Transverse colon (tissue), 4 donors: Measurements from ENCODE around the gene MTG2. TPM values are rescaled to one million over a fixed set of nuclear protein-coding genes. Genes with fewer than 3 reads are reported as not detected.
A peak's percentile ranks its signal among the peaks of the same experiment; 100 is the strongest.

Source experiments
- DNase-seq: peaks from one replicate; pipeline ENCODE4 v3.0.0-alpha.2; 2019
- H3K27ac ChIP-seq, 4 donors: fragments of 200-600 bp; sonication (generic); 2 replicates each; pipeline ENCODE4 v1.5.1; 2016 to 2018; ENCODE audit warnings: inconsistent platforms in 4 of 4
- H3K27me3 ChIP-seq: fragments of 200-600 bp; sonication (generic); 2 replicates; pipeline ENCODE4 v1.5.1; 2017; ENCODE audit warnings: inconsistent platforms
- H3K36me3 ChIP-seq, 4 donors: fragments of 200-600 bp; sonication (generic); 2 replicates each; pipeline ENCODE4 v1.5.1; 2017 to 2019; ENCODE audit warnings: inconsistent platforms in 4 of 4
- H3K4me1 ChIP-seq, 4 donors: fragments of 200-600 bp; sonication (generic); 2 replicates each; pipeline ENCODE4 v1.5.1; 2017 to 2020; ENCODE audit warnings: inconsistent platforms in 4 of 4
- H3K4me3 ChIP-seq, 4 donors: fragments of 200-600 bp; sonication (generic); 1 replicate in 1 of 4; 2 replicates in 3 of 4; pipeline versions ENCODE4 v1.5.1 to v1.6.1; 2017 to 2019; ENCODE audit warnings: inconsistent platforms in 4 of 4
- H3K9me3 ChIP-seq, 2 donors: fragments of 200-600 bp; sonication (generic); 2 replicates each; pipeline ENCODE4 v1.5.1; 2017 to 2019; ENCODE audit warnings: inconsistent platforms in 2 of 2
- EP300 ChIP-seq: sonication (generic); formaldehyde crosslinking; IDR thresholded peaks from one replicate; pipeline ENCODE4 v1.6.1; 2017; ENCODE audit warnings: antibody characterized with exemption, low read depth
- POLR2A ChIP-seq: fragments of 450-650 bp; IDR thresholded peaks from one replicate; pipeline ENCODE4 v1.6.1; 2016; ENCODE audit warnings: antibody characterized with exemption, mild to moderate bottlenecking, moderate library complexity
- POLR2AphosphoS5 ChIP-seq, 3 donors: sonication (generic); formaldehyde crosslinking; IDR thresholded peaks; one replicate each; pipeline ENCODE4 v1.6.1; 2016; ENCODE audit warnings: antibody characterized with exemption in 3 of 3
- WGBS, 2 donors: methylation state at CpG; one replicate each; pipeline ENCODE4 v1.1.5; 2018; ENCODE audit warnings: low coverage in 1 of 2; 5-methylcytosine and 5-hydroxymethylcytosine counted together
- in situ Hi-C, 4 donors: fragments of 200-750 bp; cut with MboI; loops; one replicate each; pipeline versions ENCODE4 v1.15.0 to v1.15.1; 2017; ENCODE audit warnings: low sequenced_read_pairs in 3 of 4, low pct_ligation_motif_present in 1 of 4, low pct_unique_long_range_greater_than_20kb in 1 of 4
- intact Hi-C: fragments of 100-400 bp; cut with DNase I; formaldehyde crosslinking; loops from one replicate; pipeline ENCODE4 v1.15.1; 2023; ENCODE audit warnings: low total_unique reads
- total RNA-seq, 4 donors: library from RNA; depleted of rRNA; stranded (reverse); fragments of >200 nt; gene quantifications; one replicate each; pipeline ENCODE4 v1.1.0, GENCODE V29; 2016
- TF ChIP-seq, protein P1 (sequence below), 5 experiments: fragments of 200-600 bp in 3 of 5; fragments of 450-650 bp in 2 of 5; sonication (generic) in 3 of 5; IDR thresholded peaks; 1 replicate in 2 of 5; 2 replicates in 3 of 5; pipeline ENCODE4 v1.5.1; 2016 to 2017; ENCODE audit warnings: antibody characterized with exemption in 5 of 5, inconsistent platforms in 3 of 5, mild to moderate bottlenecking in 2 of 5, moderate library complexity in 1 of 5

MTG2 gene
- total RNA-seq, 4 donors from 2014 or later = 9.8 to 58.0 (median 23.1) TPM

DNA sequence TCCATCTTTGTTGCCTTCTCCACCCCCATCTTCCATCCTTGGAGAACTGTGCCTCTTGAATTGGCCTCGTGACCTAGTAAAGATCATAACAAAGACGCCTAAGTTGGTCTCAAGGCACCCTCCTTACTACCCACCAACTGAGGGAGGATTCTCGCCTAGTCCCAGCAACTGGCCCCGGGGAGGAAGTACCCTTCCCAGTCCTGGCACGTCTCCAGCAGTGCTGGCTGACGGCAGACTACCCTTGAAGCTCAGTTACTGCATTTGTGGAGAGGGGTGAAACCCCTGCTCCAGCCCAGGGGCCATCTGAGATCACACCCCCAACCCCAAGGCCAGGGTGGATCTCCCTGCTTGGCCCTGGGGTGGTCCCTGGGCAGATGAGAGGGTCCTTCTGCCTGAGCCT is 53.4 kb downstream of the MTG2 start:
- no peak overlapping the region for H3K4me3 ChIP-seq
- WGBS, 2 donors = 60 to 65% methylated on average over 1 to 6 of the region's 6 CpGs
- H3K36me3 ChIP-seq = no peaks in the 10 kb centered on the region
- DNase-seq = no peak
- in situ Hi-C loops (no loop called here), intact Hi-C loops (loop anchor here (10.0 kb wide), 1 partner anchor 51 kb away; the partner anchor contains the start of gene MTG2)
- no peak overlapping the region for H3K27ac ChIP-seq
- H3K4me1 ChIP-seq = peaks cover 14 to 29% (median 25%) of the 10 kb centered on the region in 4 donors
- no peaks in the 10 kb centered on the region for H3K9me3 ChIP-seq
- H3K27me3 ChIP-seq = no peaks in the 10 kb centered on the region
- TF ChIP-seq POLR2AphosphoS5 (IDR thresholded peaks at IDR 0.05) = no peak
- no peak for TF ChIP-seq EP300
- TF ChIP-seq, protein P1, sequence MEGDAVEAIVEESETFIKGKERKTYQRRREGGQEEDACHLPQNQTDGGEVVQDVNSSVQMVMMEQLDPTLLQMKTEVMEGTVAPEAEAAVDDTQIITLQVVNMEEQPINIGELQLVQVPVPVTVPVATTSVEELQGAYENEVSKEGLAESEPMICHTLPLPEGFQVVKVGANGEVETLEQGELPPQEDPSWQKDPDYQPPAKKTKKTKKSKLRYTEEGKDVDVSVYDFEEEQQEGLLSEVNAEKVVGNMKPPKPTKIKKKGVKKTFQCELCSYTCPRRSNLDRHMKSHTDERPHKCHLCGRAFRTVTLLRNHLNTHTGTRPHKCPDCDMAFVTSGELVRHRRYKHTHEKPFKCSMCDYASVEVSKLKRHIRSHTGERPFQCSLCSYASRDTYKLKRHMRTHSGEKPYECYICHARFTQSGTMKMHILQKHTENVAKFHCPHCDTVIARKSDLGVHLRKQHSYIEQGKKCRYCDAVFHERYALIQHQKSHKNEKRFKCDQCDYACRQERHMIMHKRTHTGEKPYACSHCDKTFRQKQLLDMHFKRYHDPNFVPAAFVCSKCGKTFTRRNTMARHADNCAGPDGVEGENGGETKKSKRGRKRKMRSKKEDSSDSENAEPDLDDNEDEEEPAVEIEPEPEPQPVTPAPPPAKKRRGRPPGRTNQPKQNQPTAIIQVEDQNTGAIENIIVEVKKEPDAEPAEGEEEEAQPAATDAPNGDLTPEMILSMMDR (IDR thresholded peaks at IDR 0.05) = no peak
- no peak for TF ChIP-seq POLR2A

DNA sequence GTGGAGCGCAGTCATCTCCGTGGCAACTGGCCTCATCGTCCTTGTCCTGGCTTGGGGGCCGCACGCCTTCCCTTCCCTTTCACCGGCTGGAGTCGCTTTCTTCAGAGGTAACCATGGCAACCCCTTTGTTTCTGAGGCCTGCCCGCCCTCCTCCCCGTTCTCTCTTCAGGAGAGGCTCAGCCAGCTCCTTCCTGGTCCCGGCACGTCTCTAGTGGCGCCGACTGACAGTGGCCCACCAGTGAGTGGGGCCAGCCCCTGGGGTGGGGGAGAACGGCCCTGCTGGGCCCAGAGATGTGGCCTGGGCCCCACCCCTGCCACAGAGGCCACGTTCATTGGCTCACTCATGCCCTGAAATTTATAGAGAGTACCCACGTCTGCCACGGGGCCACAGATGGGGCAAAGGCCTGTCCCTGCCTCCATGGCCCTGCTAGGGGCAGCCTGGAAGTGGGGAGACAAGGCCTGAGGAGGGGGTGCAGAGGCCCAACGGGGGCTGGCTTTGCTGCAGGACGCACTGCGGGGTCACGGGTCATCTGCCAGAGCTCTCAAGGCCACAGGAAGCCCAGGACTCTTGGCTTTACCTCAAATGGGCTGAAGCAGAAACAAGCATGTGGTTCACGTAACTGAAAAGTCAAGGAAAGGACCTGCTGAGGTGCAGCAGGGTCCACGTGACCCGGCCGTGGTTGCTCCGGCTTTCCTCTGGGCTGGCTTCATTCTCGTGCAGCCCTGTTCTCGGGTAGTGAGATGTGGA is 54.1 kb downstream of the MTG2 start:
- 75% methylated on average over 26 of the region's 28 CpGs; no CpG with 5 or more reads in 1 of the 2 donors for WGBS, 2 donors
- in situ Hi-C loops = no loop called here
- Histone ChIP-seq H3K9me3 (no peaks in the 10 kb centered on the region), H3K27me3 (no peaks in the 10 kb centered on the region), H3K36me3 (no peaks in the 10 kb centered on the region), H3K27ac (no peak overlapping the region), H3K4me3 (no peak overlapping the region), H3K4me1 (peaks cover 18 to 37% (median 27%) of the 10 kb centered on the region in 4 donors)
- TF ChIP-seq POLR2AphosphoS5 (IDR thresholded peaks at IDR 0.05) = no peak
- TF ChIP-seq, protein P1 (IDR thresholded peaks at IDR 0.05) = no peak
- TF ChIP-seq POLR2A = no peak
- TF ChIP-seq EP300 = no peak
- intact Hi-C loops = loop anchor here (10.0 kb wide), 1 partner anchor 52 kb away; the partner anchor contains the start of gene MTG2
- no peak for DNase-seq

DNA sequence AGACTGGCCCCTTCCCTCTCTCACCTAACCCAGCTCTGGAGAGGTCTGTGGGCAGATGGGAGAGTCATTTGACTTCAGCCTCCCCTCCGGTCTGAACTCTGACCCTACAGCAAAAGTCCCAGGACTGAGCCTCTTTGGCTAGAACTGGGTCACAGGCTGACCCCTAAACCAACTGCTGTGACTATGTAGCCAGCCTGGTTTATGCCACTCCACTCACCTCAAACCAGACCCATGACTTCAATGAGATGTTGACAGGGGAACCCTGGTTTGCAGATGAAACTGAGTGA is 54.6 kb downstream of the MTG2 start:
- 56% methylated on average over 1 of the region's 1 CpG; no CpG with 5 or more reads in 1 of the 2 donors for WGBS, 2 donors
- intact Hi-C loops = loop anchor here (10.0 kb wide), 1 partner anchor 53 kb away; the partner anchor contains the start of gene MTG2

More for the DNA sequence above, 54.6 kb downstream of the MTG2 start:
- Histone ChIP-seq H3K27ac (peak overlapping the region; percentile 50 to 91 (median 66)), H3K36me3 (no peaks in the 10 kb centered on the region), H3K27me3 (no peaks in the 10 kb centered on the region), H3K4me1 (peaks cover 20 to 42% (median 30%) of the 10 kb centered on the region in 4 donors), H3K4me3 (peak overlapping the region in 1 of 4 donors; percentile 48), H3K9me3 (no peaks in the 10 kb centered on the region)
- TF ChIP-seq POLR2A (no peak), POLR2AphosphoS5 (IDR thresholded peaks at IDR 0.05) (no peak), EP300 (no peak)
- TF ChIP-seq, protein P1 (IDR thresholded peaks at IDR 0.05) = no peak
- in situ Hi-C loops = no loop called here
- no peak for DNase-seq
